OCI-LY1 (cell line): Measurements from ENCODE around the gene EBF3.

ENCODE experiments used
- EZH2 ChIP-seq: fragments of 200-600 bp; sonication (generic), shearing (Covaris generic); IDR thresholded peaks from 2 replicates; pipeline ENCODE4 v1.8.0; 2017; ENCODE audit warnings: borderline replicate concordance, mixed run types, mild to moderate bottlenecking, antibody characterized with exemption, low read length, moderate library complexity, mixed read lengths
- TF ChIP-seq, protein P1 (sequence below): fragments of 200-600 bp; sonication (generic), shearing (Covaris generic); IDR thresholded peaks from 2 replicates; pipeline ENCODE4 v1.5.1; 2017; ENCODE audit warnings: mild to moderate bottlenecking, antibody characterized with exemption, low read length, moderate library complexity, mixed read lengths

DNA sequence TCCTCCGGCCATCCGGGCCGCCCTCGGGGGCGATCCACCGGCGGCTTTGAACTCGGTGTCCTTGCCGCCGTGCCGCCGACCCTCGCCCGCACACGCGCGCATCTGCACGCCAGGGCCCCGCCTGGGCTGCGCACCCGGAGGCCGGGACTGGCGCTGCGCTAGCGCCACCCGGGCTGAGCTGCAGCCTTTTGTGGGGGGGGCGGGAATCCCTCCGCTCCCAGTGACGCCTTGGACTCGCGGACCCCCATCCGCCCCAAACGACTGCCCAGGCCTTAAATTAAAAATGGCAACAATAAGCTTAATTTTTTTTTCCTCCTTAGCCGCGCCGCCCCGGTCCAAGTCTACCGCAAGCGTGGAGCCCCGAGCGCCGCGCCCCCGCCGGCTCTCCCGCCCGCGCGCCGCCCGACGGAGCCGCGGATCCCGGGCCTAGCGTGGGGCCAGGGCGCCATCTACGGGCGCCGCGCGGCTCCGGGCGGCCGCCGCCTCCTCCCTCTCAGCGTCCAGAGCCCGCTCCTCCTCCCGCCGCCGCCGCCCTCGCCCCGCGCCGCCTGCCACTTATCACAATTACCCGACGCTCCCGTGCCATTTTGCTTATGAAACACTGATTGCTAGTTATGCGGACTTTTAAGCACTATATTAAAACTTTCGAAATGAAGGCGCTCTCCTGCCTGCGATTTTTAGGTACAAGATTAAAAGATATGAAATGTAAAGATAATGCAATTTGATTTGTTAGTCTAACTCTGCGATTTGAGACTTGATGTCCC, 7.5 kb upstream of the EBF3 start:
- TF ChIP-seq, protein P1, sequence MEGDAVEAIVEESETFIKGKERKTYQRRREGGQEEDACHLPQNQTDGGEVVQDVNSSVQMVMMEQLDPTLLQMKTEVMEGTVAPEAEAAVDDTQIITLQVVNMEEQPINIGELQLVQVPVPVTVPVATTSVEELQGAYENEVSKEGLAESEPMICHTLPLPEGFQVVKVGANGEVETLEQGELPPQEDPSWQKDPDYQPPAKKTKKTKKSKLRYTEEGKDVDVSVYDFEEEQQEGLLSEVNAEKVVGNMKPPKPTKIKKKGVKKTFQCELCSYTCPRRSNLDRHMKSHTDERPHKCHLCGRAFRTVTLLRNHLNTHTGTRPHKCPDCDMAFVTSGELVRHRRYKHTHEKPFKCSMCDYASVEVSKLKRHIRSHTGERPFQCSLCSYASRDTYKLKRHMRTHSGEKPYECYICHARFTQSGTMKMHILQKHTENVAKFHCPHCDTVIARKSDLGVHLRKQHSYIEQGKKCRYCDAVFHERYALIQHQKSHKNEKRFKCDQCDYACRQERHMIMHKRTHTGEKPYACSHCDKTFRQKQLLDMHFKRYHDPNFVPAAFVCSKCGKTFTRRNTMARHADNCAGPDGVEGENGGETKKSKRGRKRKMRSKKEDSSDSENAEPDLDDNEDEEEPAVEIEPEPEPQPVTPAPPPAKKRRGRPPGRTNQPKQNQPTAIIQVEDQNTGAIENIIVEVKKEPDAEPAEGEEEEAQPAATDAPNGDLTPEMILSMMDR: no peak
- no peak for TF ChIP-seq EZH2
